Kidney epithelial cell (primary cell): ENCODE measurements around the gene GRM4. TPM values are rescaled to one million over a fixed set of nuclear protein-coding genes. Genes with fewer than 3 reads are reported as not detected.

Experiments used
- DNase-seq: peaks from one replicate; pipeline ENCODE4 v3.0.0-alpha.2; 2010; ENCODE audit warnings: low read depth
- H3K27me3 ChIP-seq: 2 replicates; pipeline ENCODE4 v1.6.0; 2011; ENCODE audit warnings: low read length; ENCODE audit not compliant: control insufficient read depth, insufficient read depth
- H3K36me3 ChIP-seq: 2 replicates; pipeline ENCODE4 v1.5.1; 2011; ENCODE audit warnings: low read length; ENCODE audit not compliant: control insufficient read depth, insufficient read depth
- H3K4me3 ChIP-seq: 2 replicates; pipeline ENCODE4 v1.5.1; 2011; ENCODE audit warnings: low read depth, mild to moderate bottlenecking, control low read depth, low read length
- total RNA-seq: library from RNA; depleted of rRNA; stranded (reverse); fragments of >200 nt; gene quantifications from 2 replicates; pipeline ENCODE4 v1.2.3, GENCODE V29; 2015
- TF ChIP-seq, protein P1 (sequence below): IDR thresholded peaks from 2 replicates; pipeline ENCODE4 v1.5.1; 2011; ENCODE audit warnings: mild to moderate bottlenecking, moderate library complexity, low read length, control low read depth, inconsistent platforms; ENCODE audit not compliant: insufficient read depth, poor library complexity, severe bottlenecking

The GRM4 gene
- total RNA-seq, 1 donor from 2014 or later, result not detected

DNA sequence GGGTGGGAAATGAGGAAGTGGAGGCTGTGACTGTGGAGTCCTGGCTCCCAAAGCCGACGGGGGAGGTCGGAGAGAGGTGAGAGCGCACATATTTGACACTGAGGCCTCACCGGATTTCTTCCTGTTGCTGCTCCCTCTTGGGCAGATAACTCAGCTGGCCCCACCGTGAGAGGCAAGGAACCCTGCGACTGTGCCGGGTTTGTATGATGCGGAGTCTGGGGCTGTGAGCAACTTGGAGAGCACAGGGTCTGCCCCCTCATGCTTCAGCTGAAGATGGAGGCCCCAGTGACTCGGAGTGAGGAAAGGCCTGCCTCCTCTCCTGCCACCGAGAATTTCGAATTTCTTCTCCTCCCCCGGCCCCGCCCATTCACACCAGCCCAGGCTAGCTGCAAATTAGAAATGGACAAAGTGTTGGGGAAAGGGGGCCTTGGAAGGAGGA, 160.6 kb downstream of the GRM4 start:
- no peaks in the 10 kb centered on the region for H3K36me3 ChIP-seq
- H3K4me3 ChIP-seq, result no peak overlapping the region
- TF ChIP-seq, protein P1, sequence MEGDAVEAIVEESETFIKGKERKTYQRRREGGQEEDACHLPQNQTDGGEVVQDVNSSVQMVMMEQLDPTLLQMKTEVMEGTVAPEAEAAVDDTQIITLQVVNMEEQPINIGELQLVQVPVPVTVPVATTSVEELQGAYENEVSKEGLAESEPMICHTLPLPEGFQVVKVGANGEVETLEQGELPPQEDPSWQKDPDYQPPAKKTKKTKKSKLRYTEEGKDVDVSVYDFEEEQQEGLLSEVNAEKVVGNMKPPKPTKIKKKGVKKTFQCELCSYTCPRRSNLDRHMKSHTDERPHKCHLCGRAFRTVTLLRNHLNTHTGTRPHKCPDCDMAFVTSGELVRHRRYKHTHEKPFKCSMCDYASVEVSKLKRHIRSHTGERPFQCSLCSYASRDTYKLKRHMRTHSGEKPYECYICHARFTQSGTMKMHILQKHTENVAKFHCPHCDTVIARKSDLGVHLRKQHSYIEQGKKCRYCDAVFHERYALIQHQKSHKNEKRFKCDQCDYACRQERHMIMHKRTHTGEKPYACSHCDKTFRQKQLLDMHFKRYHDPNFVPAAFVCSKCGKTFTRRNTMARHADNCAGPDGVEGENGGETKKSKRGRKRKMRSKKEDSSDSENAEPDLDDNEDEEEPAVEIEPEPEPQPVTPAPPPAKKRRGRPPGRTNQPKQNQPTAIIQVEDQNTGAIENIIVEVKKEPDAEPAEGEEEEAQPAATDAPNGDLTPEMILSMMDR, result no peak
- DNase-seq, result no peak
- H3K27me3 ChIP-seq, result peaks cover 13% of the 10 kb centered on the region

DNA sequence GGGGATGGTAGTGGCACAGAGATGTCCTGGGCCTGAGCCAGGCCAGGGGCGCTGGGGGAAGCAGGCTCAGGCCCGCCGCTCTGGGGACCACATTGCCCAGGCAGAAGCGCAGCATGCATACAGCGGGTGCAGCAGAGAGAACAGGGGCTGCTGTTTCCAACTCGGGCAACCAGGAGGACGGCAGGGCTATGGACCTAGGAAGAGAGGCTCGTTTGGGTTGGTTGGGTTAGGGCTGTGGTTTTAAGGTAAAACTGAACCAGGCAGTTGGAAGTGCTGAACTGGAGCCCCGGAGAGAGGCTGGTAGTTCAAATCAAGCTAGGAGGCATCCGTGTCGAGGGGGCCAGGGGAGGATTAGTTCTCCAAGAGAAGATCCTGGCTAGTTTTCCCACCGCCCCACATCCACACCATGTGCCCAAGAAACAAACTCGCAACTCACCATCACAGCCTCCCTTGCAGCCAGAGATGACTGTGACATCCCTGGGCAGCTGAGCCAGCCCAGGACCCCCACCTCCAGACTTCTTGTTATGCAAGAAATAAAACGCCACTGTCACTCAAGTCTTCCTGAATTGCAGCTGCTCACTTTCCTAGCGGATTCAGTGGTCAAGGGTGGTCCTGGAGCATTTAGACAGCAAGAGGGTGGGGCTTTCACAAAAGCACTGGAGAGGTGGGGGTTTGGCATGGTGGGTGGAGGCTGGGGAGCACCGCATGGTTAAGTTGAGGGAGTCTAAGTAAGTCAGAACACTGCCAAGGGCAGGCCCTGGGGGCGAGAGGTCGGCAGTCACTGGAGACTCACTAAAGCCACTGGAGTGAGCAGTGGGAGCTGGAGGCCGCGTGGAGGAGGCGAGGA, 161.2 kb downstream of the GRM4 start:
- H3K27me3 ChIP-seq, result peaks cover 9% of the 10 kb centered on the region
- TF ChIP-seq, protein P1, result no peak
- H3K36me3 ChIP-seq, result no peaks in the 10 kb centered on the region
- DNase-seq, result no peak
- no peak overlapping the region for H3K4me3 ChIP-seq

DNA sequence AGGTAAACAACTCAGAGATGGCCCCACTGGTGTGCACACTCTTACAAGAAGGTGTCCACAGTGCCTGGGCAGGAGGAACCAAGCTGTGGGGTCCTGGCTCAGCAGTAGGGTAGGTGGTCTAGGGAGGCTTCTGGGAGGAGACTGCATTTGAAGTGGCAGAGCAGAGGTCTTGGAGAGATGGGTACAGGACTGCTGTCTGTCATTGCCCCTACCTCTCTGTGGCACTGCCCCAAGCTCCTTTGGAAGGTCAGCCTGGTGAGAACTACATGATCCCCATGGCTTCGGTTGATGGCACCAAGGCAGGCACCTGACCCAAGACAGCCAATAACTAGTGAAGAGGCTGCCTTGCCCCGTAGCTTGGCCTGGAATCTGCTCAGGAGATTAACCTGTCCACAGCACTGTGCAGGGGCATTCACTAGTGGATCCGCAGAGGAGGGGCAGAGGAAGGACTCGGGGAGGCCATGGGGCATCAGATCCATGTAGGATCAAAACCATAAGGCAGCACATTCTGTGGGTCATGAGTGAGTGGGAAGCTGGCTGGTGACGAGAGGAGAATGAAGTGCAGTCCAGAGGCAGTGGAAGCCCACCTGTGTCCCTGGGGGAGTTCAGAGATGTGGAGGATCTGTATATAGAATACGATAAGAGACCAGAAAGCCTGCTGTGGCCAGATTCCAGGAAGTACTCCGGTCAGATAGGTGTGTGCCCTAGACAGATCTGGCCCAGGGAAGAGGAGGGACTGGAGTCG, 162.0 kb downstream of the GRM4 start:
- TF ChIP-seq, protein P1, result no peak
- peaks cover 6% of the 10 kb centered on the region for H3K27me3 ChIP-seq
- no peaks in the 10 kb centered on the region for H3K36me3 ChIP-seq
- H3K4me3 ChIP-seq, result no peak overlapping the region
- DNase-seq, result no peak

DNA sequence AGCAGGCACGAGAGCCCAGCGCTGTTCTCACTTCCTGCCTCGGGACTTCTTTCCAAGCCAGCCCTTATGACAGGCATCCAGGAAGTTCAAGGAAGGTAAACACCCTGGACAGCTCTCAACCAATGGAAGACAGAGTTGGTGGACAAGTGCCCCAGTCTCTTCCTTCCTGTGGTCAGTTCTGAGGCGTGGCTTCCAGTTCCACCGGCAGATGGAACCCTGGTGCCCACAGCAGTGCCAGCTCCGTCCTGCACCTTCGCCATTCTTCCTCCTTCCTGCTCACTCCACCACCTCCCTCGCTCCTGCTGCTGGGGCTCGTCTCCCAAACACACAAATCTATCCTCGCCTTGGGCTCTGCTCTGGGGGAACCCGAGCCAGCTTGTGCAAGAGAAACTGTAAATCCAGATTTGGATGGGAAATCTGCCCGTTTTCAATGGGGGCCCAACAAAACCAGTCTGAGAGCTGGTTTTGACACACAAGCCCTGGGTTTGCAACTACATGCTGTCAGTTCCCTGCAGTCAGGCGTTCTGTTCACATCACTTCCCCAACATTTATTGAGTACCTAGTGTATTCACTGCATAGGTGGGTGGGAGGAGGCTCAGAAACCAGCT, 162.7 kb downstream of the GRM4 start:
- Histone ChIP-seq H3K36me3 (no peaks in the 10 kb centered on the region), H3K4me3 (no peak overlapping the region), H3K27me3 (peaks cover 4% of the 10 kb centered on the region)
- TF ChIP-seq, protein P1, result no peak
- DNase-seq, result no peak

DNA sequence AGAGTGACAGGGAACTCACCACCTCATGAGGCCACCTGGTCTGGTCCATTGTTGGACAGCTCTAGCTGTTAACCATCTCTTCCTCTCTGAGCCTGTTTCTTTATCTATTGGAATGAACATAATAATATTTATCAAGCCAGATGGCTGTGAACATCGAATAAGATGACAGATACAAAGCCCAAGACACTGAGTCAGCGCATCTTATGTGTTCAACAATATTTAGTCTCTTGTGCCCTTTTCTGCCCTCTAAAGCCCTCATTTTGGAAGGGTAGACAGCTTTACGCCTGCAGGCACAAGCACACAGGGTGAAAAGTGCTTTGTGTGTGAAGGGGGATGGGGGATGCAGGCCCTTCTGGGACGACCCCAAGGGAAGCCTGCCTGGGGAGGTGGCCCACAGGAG, 164.0 kb downstream of the GRM4 start:
- Histone ChIP-seq H3K36me3 (no peaks in the 10 kb centered on the region), H3K4me3 (no peak overlapping the region), H3K27me3 (peaks cover 15% of the 10 kb centered on the region)
- TF ChIP-seq, protein P1, result no peak
- DNase-seq, result no peak
